Calu3 (cell line): ENCODE measurements around the gene MTCH1. TPM values are rescaled to one million over a fixed set of nuclear protein-coding genes. Genes with fewer than 3 reads are reported as not detected.

ENCODE experiments used
- BruUV-seq: library from RNA; stranded (reverse); fragments of 400-500 nt; replicated peaks from 2 replicates; lab custom pipeline; 2021; lab: Mats Ljungman, UMichigan
- CTCF ChIA-PET: fragments of 300-600 bp; sonication (Branson Sonifier 250); formaldehyde crosslinking; loops from one replicate; lab custom pipeline; 2022; ENCODE audit warnings: antibody characterized with exemption; lab: Charles Lee
- DNase-seq: peaks from one replicate; pipeline ENCODE4 v3.0.0; 2022
- H3K27ac Mint-ChIP-seq: one replicate; pipeline ENCODE4 v1.8.0; 2022; ENCODE audit warnings: mixed read lengths; ENCODE audit not compliant: unreplicated experiment
- H3K27me3 Mint-ChIP-seq: one replicate; pipeline ENCODE4 v1.8.0; 2022; ENCODE audit warnings: mixed read lengths; ENCODE audit not compliant: unreplicated experiment
- H3K36me3 Mint-ChIP-seq: one replicate; pipeline ENCODE4 v1.8.0; 2022; ENCODE audit warnings: mild to moderate bottlenecking, moderate library complexity, mixed read lengths; ENCODE audit not compliant: insufficient read depth, unreplicated experiment
- H3K4me1 Mint-ChIP-seq: one replicate; pipeline ENCODE4 v1.8.0; 2022; ENCODE audit warnings: mild to moderate bottlenecking, low read depth, mixed read lengths; ENCODE audit not compliant: unreplicated experiment
- H3K4me3 Mint-ChIP-seq: one replicate; pipeline ENCODE4 v1.8.0; 2022; ENCODE audit warnings: mild to moderate bottlenecking, low read depth, moderate library complexity, mixed read lengths; ENCODE audit not compliant: unreplicated experiment
- H3K9me3 Mint-ChIP-seq: one replicate; pipeline ENCODE4 v1.8.0; 2022; ENCODE audit warnings: low read depth, mixed read lengths; ENCODE audit not compliant: unreplicated experiment
- CTCF ChIP-seq: fragments of 200-600 bp; IDR thresholded peaks from one replicate; pipeline ENCODE4 v1.8.0; 2022; ENCODE audit warnings: antibody characterized with exemption; ENCODE audit not compliant: unreplicated experiment
- intact Hi-C: fragments of 100-400 bp; cut with micrococcal nuclease; formaldehyde crosslinking; loops from one replicate; pipeline ENCODE4 v1.10.0; 2022; ENCODE audit not compliant: unreplicated experiment
- total RNA-seq: library from RNA; stranded (reverse); gene quantifications from 2 replicates; pipeline ENCODE4 v1.2.3, GENCODE V29; 2022

The MTCH1 gene
- total RNA-seq, 1 experiment from 2014 or later: 288 TPM

- BruUV-seq: no TSS peak
- Mint-ChIP-seq H3K9me3 (no peaks in the 10 kb centered on the region), H3K36me3 (peaks cover 8% of the 10 kb centered on the region), H3K4me1 (peaks cover 44% of the 10 kb centered on the region), H3K27me3 (no peaks in the 10 kb centered on the region), H3K4me3 (no peak overlapping the region), H3K27ac (no peak overlapping the region)
- no peak for TF ChIP-seq CTCF
- CTCF ChIA-PET: no interaction called here
- intact Hi-C loops: no loop called here
- DNase-seq: no peak
These were observed 28.2 kb downstream of the MTCH1 start for GRCh38 chr6:36957773-36958271.

- H3K4me1 Mint-ChIP-seq: peaks cover 40% of the 10 kb centered on the region
- CTCF ChIA-PET: interaction anchor here (1.0 to 1.4 kb wide), 2 partner anchors 8 to 42 kb away, joined by 3 to 6 read pairs; no protein-coding TSS in a partner anchor
- no peaks in the 10 kb centered on the region for H3K36me3 Mint-ChIP-seq
- no peaks in the 10 kb centered on the region for H3K27me3 Mint-ChIP-seq
- H3K9me3 Mint-ChIP-seq: no peaks in the 10 kb centered on the region
- H3K4me3 Mint-ChIP-seq: no peak overlapping the region
- intact Hi-C loops: no loop called here
- no peak overlapping the region for H3K27ac Mint-ChIP-seq
- DNase-seq: no peak
- TF ChIP-seq CTCF: no peak
- no TSS peak for BruUV-seq
These were observed 29.6 kb downstream of the MTCH1 start for GRCh38 chr6:36956446-36956820.

GRCh38 chr6:36955671-36956445, 30.1 kb downstream of the MTCH1 start:
- intact Hi-C loops: no loop called here
- Mint-ChIP-seq H3K9me3 (no peaks in the 10 kb centered on the region), H3K4me3 (no peak overlapping the region), H3K4me1 (peaks cover 35% of the 10 kb centered on the region), H3K27me3 (no peaks in the 10 kb centered on the region), H3K27ac (no peak overlapping the region), H3K36me3 (no peaks in the 10 kb centered on the region)
- CTCF ChIA-PET: interaction anchor here (1.0 to 1.4 kb wide), 2 partner anchors 9 to 42 kb away, joined by 3 to 6 read pairs; no protein-coding TSS in a partner anchor
- TF ChIP-seq CTCF: no peak
- no TSS peak for BruUV-seq
- no peak for DNase-seq

- no peaks in the 10 kb centered on the region for H3K27me3 Mint-ChIP-seq
- BruUV-seq: no TSS peak
- H3K27ac Mint-ChIP-seq: no peak overlapping the region
- TF ChIP-seq CTCF: no peak
- CTCF ChIA-PET: interaction anchor here (1.4 kb wide), 1 partner anchor 9 kb away, joined by 6 read pairs; no protein-coding TSS in a partner anchor
- H3K4me3 Mint-ChIP-seq: no peak overlapping the region
- H3K9me3 Mint-ChIP-seq: no peaks in the 10 kb centered on the region
- peaks cover 31% of the 10 kb centered on the region for H3K4me1 Mint-ChIP-seq
- no peaks in the 10 kb centered on the region for H3K36me3 Mint-ChIP-seq
- no peak for DNase-seq
- intact Hi-C loops: no loop called here
These were observed 30.9 kb downstream of the MTCH1 start for GRCh38 chr6:36955136-36955535.
